ENCODE results near the gene EIF2B1. TPM values are rescaled to one million over a fixed set of nuclear protein-coding genes. Genes with fewer than 3 reads are reported as not detected.

The EIF2B1 gene
- total and polyA plus RNA-seq, 9 of the 15 experiments (the other 6 are each of a cell fraction or from before 2014, with no cell fraction given) = 35.7 to 195 (median 67.8) TPM

DNA sequence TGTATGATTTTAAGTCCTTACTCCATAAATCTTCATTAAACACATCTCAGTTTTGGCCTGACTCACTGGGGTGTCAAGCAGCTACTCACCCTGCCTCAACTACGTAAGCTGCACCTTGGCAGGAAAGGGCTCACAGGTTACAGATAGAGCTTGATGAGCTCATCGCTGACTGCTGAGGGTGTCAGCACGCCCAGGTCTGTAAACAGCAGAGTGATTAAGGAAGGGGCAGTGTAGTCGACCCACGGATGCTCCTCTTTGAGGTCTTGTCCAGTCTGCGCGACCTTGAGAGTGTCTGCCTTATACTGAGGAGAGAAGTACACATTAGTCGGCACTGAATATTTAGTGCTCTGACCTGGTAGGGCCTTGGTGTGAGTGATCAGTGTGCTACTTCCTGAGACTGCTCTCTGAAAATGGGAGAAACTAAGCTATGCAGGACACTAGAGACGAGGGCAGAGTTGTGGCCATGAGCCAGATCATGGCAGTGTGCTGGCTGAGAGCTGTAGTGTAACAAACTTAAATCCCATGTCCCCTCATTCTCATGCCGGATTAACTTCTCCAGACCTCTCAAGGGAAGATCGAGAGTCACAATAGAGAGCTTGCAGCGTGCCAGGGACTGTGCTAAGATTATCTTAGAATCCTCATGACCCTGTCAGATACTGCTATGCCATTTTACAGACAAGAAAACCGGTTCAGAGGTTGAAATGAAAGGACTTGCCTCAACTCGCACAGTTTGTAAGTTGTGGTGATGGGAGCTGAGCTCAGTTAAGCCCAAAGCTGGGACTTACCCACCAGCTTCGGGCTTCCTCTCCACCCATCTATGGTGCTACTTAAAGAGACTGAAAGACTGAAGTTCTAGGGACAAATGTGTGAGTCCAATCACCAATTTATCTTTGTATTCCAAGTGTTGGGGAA lies 11.6 kb downstream of the EIF2B1 start (continued):
- TF ChIP-seq, protein P1, sequence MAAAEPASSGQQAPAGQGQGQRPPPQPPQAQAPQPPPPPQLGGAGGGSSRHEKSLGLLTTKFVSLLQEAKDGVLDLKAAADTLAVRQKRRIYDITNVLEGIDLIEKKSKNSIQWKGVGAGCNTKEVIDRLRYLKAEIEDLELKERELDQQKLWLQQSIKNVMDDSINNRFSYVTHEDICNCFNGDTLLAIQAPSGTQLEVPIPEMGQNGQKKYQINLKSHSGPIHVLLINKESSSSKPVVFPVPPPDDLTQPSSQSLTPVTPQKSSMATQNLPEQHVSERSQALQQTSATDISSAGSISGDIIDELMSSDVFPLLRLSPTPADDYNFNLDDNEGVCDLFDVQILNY (CRISPR knock-in tag; IDR thresholded peaks at IDR 0.05) = no peak
- TF ChIP-seq POLR2AphosphoS2 (IDR thresholded peaks at IDR 0.05; ENCODE audit: low read length) (peak; percentile 86; the same call in 1 of the 2 replicates), POLR2G (IDR thresholded peaks at IDR 0.05; ENCODE audit: low read depth, low read length) (0 out of 2 replicates have a peak, but pooled peaks have one; percentile 13), NCOR1 (IDR thresholded peaks at IDR 0.05) (no peak), ZNF41 (CRISPR knock-in tag; conservative IDR thresholded peaks at IDR 0.05) (no peak), SETDB1 (IDR thresholded peaks at IDR 0.05; ENCODE audit: low read length) (no peak), U2AF2 (optimal IDR thresholded peaks at IDR 0.05; ENCODE audit: low read depth, low read length) (no peak), ZNF165 (CRISPR knock-in tag; IDR thresholded peaks at IDR 0.05; ENCODE audit: borderline replicate concordance) (no peak), WHSC1 (IDR thresholded peaks at IDR 0.05; ENCODE audit: low read length) (peak; percentile 45), POLR2AphosphoS5 (IDR thresholded peaks at IDR 0.05; ENCODE audit: control insufficient read depth, insufficient read depth, low read depth, low read length) (peak; percentile 8; the same call in 1 of the 2 replicates), RBM39 (optimal IDR thresholded peaks at IDR 0.05; ENCODE audit: low read depth, low read length) (no peak), ZC3H4 (CRISPR knock-in tag; IDR thresholded peaks at IDR 0.05; ENCODE audit: borderline replicate concordance) (no peak), MYNN (IDR thresholded peaks at IDR 0.05) (peak; percentile 17; the same call in 1 of the 2 replicates), MYNN (CRISPR knock-in tag; IDR thresholded peaks at IDR 0.05) (no peak), BRD9 (IDR thresholded peaks at IDR 0.05; ENCODE audit: low read depth, partially characterized antibody) (no peak), TRIM28 (IDR thresholded peaks at IDR 0.05) (no peak), TCFL5 (CRISPR knock-in tag; conservative IDR thresholded peaks at IDR 0.05) (no peak), GATAD2B (IDR thresholded peaks at IDR 0.05; ENCODE audit: borderline replicate concordance) (no peak), PHF20 (IDR thresholded peaks at IDR 0.05; ENCODE audit: partially characterized antibody) (no peak), ATF6 (CRISPR knock-in tag; IDR thresholded peaks at IDR 0.05) (no peak)
